Smooth muscle cell of the brain vasculature (primary cell): ENCODE data around the gene ZGPAT.
"Not testable (repeated sequence)": the region's sequence is repeated elsewhere in the genome, so short reads cannot be mapped to it uniquely, and the experiment has no call there.

ENCODE experiments used
- DNase-seq: peaks from one replicate; pipeline ENCODE4 v3.0.0-alpha.2; 2012; ENCODE audit warnings: low read depth, low spot score

The ZGPAT gene

DNA sequence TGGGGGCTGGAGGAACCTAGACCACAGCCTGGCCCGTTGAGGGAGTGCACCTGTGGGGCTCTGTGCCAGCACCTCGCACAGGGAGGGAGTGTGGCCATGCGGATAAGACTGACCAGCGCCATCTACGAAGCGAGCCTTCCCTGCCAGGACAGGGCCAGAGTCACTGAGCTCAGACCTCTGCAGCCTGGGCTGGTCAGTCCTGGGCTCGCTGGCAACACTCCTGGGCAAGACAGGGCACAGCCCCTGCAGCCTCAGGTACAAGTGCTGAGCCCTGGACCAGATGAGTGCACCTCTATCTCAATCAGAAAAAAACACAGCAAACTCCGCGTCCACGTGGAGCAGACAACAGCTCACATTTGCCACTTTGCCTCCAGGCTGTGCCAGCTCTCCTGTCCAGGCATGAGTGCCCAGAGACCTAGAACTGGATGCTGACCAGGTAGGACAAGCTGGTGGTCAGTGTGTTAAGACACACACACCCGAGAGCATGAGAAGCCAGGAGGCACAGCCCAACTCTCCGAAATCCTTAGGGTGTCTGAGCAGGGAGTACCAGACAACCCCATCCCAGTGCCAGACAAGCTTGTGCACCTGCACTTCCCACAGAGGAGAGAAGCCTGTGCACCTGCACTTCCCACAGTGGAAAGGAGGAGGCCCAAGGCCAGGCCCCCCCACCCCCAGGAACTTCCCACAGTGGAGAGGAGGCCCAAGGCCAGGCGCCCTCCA, 4.9 kb upstream of the ZGPAT start:
- no peak for DNase-seq

DNA sequence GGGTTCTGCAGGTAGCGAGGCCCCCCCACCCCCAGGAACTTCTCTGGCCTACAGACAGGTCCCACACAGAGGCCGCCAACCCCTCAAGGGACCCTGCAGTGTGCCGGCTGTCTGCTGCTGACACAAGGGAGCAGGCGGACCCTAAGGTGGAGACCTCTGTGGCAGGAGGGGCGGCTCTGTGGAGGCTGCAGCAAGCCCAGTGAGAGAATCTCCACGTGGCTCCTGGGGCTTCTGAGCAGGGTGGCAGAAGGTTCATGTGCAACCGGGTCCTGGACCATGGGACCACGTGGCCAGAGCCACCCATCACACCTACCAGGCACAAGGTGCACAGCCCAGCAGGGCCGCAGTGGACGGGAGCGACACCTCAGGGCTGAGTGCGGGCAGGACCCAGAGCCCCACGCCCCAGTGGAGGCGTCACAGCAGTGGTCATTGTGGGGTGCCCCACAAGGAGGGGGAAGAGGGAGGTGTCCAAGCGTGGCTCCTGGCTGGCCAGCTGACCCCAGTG, 4.3 kb upstream of the ZGPAT start:
- DNase-seq, result no peak

DNA sequence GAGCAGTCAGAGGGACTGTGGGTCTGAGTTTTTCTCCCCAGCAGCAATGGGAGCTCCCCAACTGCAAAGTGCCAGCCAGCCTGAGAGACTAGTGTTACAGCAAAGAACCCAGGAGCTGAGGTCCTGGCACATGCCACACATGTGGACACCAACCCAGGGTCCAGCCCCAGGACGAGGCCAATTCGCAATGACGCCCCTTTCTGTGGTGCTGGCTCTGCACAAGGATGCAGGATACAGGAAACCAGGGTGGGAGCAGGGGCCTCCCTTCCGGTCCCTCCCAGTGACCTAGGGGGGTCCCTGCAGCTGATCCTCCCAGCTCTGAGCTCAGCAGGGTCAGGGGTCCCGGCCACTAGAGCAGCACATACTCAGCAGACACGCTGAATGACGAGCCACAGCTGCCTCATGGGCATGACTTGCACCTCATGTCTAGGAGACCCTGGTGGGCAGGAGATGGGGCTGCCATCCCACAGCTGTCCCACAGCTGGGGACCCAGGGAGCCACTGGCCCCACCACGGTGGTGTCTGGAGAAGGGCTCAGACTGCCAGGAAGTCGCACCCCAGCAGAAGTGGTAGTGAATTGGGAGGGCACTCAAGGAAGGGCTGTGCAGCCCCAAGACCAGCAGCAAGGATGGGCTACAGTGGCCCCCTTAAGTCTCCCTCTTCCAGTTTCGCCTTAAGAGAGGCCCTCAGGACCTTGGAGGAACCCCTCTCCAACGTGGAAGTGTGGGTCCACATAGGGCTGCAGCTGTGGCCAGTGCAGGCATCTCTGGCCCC, 3.7 kb upstream of the ZGPAT start:
- no peak for DNase-seq

DNA sequence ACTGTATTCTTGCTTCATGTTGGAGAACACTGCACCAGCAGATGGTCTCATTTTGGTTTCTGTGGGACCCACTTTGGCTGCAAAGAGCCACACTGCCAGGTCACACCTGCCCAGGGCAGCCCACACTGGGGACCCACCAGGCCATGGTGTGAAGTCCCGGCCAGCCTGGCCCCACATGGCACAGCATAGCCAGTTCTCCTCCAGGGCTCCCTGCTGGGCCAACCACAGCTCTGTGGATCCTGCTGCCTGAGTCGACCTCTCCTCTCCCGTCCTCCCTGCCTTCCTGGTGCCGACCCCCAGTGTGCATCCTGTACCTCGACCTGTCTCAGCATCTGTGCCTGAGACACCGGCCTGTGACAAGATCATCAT, 3.1 kb upstream of the ZGPAT start:
- DNase-seq, result no peak

DNA sequence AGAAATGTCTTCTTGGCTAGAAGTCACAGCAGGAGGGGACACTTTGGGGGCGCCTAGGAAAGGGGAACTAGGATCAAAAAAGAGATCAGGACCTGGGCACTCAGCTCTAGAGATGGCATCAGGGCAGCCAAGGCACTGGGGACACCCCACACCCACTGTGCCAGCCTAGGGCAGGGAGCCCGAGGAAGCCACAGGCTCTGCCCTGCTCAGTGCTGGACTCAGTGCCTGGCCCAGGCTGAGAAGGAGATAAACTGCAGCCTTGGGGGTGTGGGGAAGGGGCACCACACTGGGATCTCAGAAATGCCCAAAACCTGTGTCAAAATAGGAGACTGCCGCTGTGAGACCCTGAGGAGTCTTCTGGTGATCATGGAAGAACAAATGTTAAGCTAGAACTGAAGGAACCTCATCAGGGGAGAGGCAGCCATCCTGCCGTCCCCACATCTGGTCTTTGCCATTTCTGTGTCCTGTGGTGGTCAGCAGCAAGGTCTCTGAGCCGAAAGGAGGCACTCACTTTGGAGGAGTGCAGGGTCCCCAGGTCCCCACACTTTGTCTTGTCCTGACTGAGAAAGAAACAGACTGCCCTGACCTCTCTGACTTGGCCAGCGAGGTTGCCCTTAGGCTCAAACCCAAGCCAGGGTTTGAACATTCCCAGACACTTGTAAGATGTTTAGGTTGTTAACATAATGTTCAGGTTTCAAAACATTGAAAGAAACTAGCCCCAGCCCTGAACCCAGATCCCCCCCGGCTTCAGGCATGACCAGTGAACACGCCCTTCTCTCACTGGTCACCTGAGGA, 2.4 kb upstream of the ZGPAT start:
- DNase-seq, result no peak

DNA sequence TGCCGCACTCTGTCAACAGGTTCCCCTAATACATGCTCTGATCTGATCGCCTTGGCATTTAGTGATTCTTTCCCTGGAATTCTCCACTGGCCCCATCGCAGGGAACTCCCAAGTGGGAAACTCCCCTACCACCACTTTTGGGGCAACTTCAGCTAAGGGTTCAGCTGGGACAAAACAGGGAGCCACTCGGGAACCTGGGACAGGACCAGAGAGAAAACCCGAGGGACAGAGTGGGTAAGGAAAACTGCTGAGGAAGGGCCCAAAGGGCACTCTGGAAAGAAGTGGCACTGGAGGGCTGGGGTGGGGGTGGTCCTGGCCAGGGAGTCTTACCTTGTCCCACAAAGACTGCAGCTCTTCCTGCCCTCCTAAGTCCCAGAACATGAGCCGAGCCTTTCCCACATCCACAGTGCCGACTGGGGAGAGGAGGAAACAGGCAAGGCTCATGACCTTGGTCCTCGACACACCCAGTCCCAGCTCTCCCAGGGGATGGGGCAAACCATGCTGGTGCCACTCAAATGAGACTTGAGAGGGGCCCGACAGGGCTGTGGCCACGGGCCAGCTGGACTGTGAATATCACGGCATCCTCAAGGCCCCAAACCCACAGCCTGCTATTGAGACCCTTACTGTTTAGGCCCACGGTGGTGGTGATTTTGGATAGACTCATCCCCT, 1.7 kb upstream of the ZGPAT start:
- no peak for DNase-seq

DNA sequence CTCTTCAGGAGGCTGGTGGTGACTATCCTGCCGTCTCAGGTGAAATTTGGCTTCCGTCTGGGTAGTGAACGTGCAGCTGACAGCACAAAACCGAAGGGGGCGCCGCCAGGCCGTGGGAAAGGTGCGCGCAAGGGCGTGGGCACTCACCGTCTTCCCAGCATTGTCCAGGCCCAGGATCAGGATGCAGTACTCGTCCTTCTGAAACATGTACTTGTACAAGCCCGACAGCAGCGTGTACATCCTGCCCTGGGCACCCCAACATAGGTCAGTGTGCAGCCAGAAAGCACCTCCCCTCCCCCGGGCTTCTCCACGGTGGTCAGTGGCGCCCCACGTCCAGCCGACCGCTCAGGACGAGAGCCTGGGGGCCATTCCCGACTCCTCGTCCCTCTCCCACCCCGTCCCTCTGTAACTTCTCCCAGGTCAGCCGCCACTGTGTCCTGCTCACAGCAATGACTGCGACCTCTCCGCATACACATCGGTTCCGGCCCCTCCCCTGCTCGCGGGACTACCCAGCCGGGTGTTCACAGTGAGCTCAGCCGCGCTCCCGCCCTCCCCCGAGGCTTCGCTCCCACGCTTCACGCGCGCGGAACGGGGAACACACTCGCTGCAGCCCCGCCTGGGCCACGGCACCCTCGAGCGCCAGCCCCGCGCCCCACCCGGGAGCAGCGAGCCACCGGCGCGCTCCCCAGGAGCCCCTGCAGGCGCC, 834 bp upstream of the ZGPAT start:
- DNase-seq, result no peak

DNA sequence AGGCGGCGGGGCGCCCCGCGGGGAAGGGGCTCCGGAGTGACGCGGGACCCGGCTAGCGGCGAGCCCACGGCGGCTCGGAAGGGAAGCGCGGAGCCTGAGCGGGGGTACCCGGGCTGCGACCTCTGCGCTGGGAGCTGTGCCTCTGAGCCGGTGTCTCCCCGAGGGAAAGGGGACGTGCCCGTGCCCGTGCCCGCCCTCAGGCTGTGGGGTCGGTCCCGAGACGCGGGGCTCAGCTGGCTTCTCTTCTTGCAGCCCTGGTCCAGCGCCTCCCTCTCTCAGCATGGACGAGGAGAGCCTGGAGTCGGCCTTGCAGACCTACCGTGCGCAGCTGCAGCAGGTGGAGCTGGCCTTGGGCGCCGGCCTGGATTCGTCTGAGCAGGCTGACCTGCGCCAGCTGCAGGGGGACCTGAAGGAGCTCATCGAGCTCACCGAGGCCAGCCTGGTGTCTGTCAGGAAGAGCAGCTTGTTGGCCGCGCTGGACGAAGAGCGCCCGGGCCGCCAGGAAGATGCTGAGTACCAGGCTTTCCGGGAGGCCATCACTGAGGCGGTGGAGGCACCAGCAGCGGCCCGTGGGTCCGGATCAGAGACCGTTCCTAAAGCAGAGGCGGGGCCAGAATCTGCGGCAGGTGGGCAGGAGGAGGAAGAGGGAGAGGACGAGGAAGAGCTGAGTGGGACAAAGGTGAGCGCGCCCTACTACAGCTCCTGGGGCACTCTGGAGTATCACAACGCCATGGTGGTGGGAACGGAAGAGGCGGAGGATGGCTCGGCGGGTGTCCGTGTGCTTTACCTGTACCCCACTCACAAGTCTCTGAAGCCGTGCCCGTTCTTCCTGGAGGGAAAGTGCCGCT, 686 bp downstream of the ZGPAT start:
- no peak for DNase-seq

DNA sequence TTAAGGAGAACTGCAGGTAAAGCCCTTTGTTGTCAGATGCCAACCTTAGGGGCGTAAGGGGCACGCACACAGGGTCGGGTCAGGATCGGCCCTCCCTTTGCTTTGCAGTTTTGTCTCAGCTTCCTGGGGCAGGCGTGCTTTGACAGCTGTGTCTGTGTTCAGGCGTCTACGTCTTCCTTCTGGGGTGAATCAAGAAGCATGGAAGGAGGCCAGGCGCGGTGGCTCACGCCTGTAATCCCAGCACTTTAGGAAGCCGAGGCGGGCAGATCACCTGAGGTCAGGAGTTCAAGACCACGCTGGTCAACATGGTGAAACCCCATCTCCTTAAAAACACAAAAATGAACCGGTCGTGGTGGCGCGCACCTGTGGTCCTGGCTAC, 1.3 kb downstream of the ZGPAT start:
- DNase-seq, result no peak

DNA sequence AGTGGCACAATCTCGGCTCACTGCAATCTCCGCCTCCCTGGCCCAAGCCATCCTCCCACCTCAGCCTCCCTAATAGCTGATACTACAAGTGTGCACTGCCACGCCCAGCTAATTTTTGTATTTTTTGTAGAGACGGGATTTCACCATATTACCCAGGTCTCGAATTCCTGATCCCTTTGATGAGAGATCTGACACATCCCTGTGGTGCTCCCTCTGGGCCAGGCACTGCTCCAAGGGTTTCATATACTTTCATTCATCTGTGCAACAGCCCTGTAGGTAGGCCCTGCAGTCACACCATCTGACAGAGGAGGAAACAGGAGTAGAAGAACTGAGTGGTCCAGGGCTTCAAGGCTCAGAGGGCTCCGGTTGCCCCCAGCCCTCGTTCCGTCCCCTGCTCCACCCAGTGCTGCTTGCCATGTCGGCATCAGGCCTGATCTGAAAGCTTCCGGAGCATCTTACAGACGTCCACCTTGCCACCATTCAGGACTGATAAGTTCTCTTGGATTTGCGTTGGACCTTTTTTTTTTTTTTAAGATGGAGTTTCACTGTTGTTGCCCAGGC, 3.3 kb downstream of the ZGPAT start:
- DNase-seq, result no peak

DNA sequence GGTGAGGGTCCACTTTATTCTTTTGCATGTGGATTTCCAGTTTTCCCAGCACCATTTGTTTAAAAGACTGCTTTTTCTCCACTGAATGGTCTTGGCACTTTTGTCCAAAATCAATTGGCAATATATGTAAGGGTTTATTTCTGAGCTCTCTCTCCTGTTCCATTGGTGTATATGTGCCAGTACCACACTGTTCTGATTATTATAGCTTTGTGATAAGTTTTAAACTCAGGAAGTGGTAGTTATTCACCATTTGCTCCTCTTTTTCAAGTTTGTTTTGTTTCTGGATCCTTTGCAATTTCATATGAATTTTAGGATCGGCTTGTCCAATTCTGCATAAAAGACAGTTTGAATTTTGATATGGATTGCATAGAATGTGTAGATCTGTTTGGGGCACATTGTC, 4.4 kb downstream of the ZGPAT start:
- DNase-seq, result no peak

DNA sequence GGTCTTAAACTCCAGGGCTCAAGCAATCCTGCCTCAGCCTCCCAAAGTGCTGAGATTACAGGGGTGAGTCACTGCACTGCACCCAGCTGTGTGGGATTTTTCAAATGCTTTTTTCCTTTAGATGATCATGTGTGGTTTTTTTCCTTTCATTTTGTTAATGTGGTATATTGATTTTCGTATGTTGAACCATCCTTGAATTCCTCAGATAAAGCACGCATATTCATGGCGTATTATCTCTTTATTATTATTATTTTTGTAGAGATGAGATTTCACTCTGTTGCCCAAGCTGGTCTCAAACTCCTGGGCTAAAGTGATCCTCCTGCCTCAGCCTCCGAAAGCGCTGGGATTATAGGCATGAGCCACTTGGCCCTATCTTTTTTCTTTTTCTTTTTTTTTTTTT, 7.0 kb downstream of the ZGPAT start:
- no peak for DNase-seq

DNA sequence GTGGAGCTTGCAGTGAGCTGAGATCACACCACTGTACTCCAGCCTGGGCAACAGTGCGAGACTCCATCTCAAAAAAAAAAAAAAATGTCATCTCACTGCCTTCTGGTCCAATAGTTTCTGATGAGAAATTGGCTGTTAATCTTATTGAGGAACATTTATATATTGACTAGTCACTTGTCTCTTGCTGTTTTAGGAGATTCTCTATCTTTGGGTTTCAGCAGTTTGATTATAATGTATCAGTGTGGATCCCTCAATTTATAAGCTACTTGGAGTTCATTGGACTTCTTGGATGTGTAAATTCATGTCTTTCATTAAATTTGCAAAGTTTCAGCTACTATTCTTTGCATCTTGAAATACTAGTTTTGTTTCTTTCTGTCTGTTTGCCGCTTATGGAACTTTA, 11.2 kb downstream of the ZGPAT start:
- DNase-seq, result no peak

DNA sequence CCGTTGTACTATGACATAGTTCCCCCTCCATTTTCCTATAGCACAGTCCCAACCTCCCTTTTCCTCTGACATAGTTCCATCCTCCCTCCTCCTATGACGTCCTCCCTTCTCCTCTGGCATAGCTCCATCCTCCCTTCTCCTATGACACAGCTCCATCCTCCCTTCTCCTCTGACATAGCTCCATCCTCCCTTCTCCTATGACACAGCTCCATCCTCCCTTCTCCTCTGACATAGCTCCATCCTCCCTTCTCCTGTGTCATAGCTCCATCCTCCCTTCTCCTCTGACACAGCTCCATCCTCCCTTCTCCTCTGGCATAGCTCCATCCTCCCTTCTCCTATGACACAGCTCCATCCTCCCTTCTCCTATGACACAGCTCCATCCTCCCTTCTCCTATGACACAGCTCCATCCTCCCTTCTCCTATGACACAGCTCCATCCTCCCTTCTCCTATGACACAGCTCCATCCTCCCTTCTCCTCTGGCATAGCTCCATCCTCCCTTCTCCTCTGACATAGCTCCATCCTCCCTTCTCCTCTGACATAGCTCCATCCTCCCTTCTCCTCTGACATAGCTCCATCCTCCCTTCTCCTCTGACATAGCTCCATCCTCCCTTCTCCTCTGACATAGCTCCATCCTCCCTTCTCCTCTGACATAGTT, 15.3 kb downstream of the ZGPAT start:
- not testable (repeated sequence) for DNase-seq

DNA sequence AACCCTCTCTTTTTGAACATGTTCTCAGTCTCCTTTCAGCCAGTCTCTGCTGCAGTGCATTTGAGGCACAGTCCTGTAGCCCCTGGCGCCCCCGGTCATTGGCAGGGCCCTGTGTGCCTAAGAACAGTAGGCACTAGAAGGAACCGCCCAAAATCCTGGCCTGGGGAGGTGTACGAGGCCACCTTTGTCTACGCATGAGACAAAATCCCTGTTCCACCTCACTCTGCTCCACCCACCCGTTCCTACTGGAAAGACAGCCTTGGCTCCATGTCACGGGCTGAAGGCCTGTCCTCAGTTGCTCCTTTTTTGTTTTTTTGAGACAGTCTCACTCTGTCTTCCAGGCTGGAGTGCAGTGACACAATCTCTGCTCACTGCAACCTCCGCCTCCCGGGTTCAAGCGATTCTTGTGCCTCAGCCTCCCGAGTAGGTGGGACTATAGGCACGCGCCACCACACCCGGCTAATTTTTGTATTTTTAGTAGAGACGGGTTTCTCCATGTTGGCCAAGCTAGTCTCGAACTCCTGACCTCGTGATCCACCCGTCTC, 22.4 kb downstream of the ZGPAT start:
- not testable (repeated sequence) for DNase-seq

DNA sequence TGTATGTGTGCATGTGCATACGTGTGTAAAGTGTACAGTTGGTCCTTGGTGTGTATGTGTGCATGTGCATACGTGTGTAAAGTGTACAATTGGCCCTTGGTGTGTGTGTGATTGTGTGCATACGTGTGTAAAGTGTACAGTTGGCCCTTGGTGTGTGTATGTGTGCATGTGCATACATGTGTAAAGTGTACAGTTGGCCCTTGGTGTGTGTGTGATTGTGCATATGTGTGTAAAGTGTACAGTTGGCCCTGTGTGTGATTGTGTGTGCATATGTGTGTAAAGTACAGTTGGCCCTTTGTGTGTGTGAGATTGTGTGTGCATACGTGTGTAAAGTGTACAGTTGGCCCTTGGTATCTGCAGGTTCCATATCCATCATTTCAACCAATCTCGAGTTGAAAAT, 23.6 kb downstream of the ZGPAT start:
- DNase-seq, result no peak

DNA sequence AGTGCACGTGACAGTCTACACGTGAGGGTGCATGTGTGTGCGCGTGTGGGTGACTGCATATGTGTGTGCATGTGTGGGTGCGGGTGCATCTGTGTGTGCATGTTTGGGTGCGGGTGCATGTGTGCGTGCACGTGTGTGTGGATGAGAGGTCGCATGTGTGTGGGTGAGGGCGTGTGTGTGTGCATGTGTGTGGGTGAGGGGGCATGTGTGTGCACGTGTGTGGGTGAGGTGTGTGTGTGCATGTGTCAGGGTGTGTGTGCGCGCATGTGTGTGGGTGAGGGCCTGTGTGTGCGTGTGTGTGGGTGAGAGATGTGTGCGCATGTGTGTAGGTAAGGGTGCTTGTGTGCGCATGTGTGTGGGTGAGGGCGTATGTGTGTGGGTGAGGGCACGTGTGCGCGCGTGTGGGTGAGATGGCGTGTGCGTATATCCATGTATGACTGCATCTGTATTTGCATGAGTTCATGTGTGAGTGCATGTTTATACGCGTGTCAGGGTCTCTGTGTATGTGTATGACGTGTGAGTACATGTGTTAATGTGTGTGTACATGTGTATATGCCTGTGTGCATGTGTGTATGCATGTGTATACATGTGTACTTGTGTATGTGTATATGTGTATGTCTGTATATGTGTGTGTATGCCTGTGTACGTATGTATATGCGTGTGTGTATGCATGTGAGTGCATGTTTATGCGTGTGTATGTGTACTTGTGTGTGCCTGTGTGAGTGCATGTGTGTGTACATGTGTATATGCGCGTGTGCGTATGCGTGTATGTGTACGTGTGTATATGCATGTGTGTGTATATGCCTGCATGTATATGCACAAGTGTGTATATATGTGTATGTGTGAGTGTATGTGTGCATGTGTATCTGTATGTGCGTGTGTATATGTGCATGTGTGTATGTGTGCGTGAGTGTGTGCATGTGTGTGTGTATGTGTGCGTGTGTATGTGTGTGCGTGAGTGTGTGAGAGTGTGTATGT, 24.6 kb downstream of the ZGPAT start:
- DNase-seq, result no peak

DNA sequence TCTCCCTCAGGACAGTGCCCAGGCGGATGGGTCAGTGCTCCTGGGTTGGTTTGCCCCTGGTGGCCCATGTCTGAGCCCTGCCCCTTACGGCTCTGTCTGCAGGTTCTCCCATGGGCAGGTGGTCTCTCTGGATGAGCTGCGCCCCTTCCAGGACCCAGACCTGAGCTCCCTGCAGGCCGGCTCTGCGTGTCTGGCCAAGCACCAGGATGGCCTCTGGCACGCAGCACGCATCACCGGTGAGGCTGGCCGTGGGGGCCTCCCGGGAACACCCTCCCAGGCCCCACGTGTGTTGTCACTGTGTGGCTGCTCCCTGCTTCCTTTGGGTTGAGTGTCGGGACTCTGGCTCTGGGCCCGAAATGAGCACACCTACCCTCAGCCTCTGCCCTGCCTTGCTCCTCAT, 25.3 kb downstream of the ZGPAT start:
- DNase-seq, result no peak
